Endothelial cell of umbilical vein (primary cell): Measurements from ENCODE around the gene TARP.

Source experiments
- CTCF ChIP-seq, 2 donors: IDR thresholded peaks; 1 replicate in 1 of 2; 2 replicates in 1 of 2; pipeline ENCODE4 v1.5.1; 2011; ENCODE audit warnings: low read length in 2 of 2, mild to moderate bottlenecking in 2 of 2, moderate library complexity in 2 of 2, control low read depth in 1 of 2, inconsistent platforms in 1 of 2, low read depth in 1 of 2; ENCODE audit not compliant: insufficient read depth in 1 of 2; ENCODE audit errors: extremely low read depth in 1 of 2
- EZH2 ChIP-seq: IDR thresholded peaks from 2 replicates; pipeline ENCODE4 v1.6.1; 2012; ENCODE audit warnings: borderline replicate concordance, low read depth, mild to moderate bottlenecking, moderate library complexity, low read length, inconsistent platforms; ENCODE audit not compliant: severe bottlenecking
- GATA2 ChIP-seq: IDR thresholded peaks from 2 replicates; pipeline ENCODE4 v1.7.0; 2011; ENCODE audit warnings: low read depth, mild to moderate bottlenecking, moderate library complexity, mixed read lengths, low read length; ENCODE audit not compliant: insufficient read length, insufficient read depth
- MAX ChIP-seq: IDR thresholded peaks from 2 replicates; pipeline ENCODE4 v1.6.1; 2011; ENCODE audit not compliant: insufficient read depth, insufficient read length
- MYC ChIP-seq: IDR thresholded peaks from one replicate; pipeline ENCODE4 v1.6.1; 2011; ENCODE audit warnings: mild to moderate bottlenecking, low read depth, low read length
- POLR2A ChIP-seq: IDR thresholded peaks from 2 replicates; pipeline ENCODE4 v1.6.1; 2012; ENCODE audit warnings: low read depth, mild to moderate bottlenecking, control low read depth, low read length
- POLR2AphosphoS5 ChIP-seq: IDR thresholded peaks from 2 replicates; pipeline ENCODE4 v1.6.1; 2012; ENCODE audit warnings: low read depth, mild to moderate bottlenecking, control low read depth, low read length, moderate library complexity; ENCODE audit not compliant: insufficient read depth

GRCh38 chr7:38318241-38318640 lies 44.8 kb upstream of the TARP start:
- TF ChIP-seq POLR2AphosphoS5, result no peak
- no peak for TF ChIP-seq CTCF (IDR thresholded peaks at IDR 0.05; ENCODE audit: extremely low read depth in 1 of 2, insufficient read depth in 1 of 2, low read depth in 1 of 2, low read length in 2 of 2)
- no peak for TF ChIP-seq POLR2A
- no peak for TF ChIP-seq EZH2
- no peak for TF ChIP-seq MAX
- TF ChIP-seq MYC, result no peak
- no peak for TF ChIP-seq GATA2
